ENCODE measurements around the gene DDRGK1.

The DDRGK1 gene

GRCh38 chr20:3221398-3222226 is 17.1 kb upstream of the DDRGK1 start:
- TF ChIP-seq TAF1 (IDR thresholded peaks at IDR 0.05; ENCODE audit: borderline replicate concordance, insufficient read depth, low read length) = no peak

GRCh38 chr20:3218307-3218988 is 14.0 kb upstream of the DDRGK1 start:
- TF ChIP-seq FOXP2 (optimal IDR thresholded peaks at IDR 0.05; ENCODE audit: borderline replicate concordance, extremely low read depth, extremely low read length, insufficient read depth) = peak; percentile 64
- no peak for TF ChIP-seq REST (IDR thresholded peaks at IDR 0.05; ENCODE audit: insufficient read depth in 1 of 2, low read depth in 2 of 2, low read length in 2 of 2)
- no peak for TF ChIP-seq SIN3A (IDR thresholded peaks at IDR 0.05; ENCODE audit: borderline replicate concordance, insufficient read depth, low read length)

- TF ChIP-seq REST (IDR thresholded peaks at IDR 0.05; ENCODE audit: insufficient read depth in 1 of 2, low read depth in 2 of 2, low read length in 2 of 2) (no peak), POLR2AphosphoS5 (IDR thresholded peaks at IDR 0.05; ENCODE audit: low read depth, low read length) (no peak), FOXP2 (optimal IDR thresholded peaks at IDR 0.05; ENCODE audit: borderline replicate concordance, extremely low read depth, extremely low read length, insufficient read depth) (no peak), TAF1 (IDR thresholded peaks at IDR 0.05; ENCODE audit: borderline replicate concordance, insufficient read depth, low read length) (no peak), SIN3A (IDR thresholded peaks at IDR 0.05; ENCODE audit: borderline replicate concordance, insufficient read depth, low read length) (no peak)
Observed at GRCh38 chr20:3213226-3213625, 8.7 kb upstream of the DDRGK1 start.

GRCh38 chr20:3210346-3210745 is 5.9 kb upstream of the DDRGK1 start:
- TF ChIP-seq TAF1 (IDR thresholded peaks at IDR 0.05; ENCODE audit: borderline replicate concordance, insufficient read depth, low read length) (no peak), REST (IDR thresholded peaks at IDR 0.05; ENCODE audit: insufficient read depth in 1 of 2, low read depth in 2 of 2, low read length in 2 of 2) (no peak), FOXP2 (optimal IDR thresholded peaks at IDR 0.05; ENCODE audit: borderline replicate concordance, extremely low read depth, extremely low read length, insufficient read depth) (no peak), SIN3A (IDR thresholded peaks at IDR 0.05; ENCODE audit: borderline replicate concordance, insufficient read depth, low read length) (no peak), POLR2AphosphoS5 (IDR thresholded peaks at IDR 0.05; ENCODE audit: low read depth, low read length) (no peak)

GRCh38 chr20:3209946-3210317 is 5.5 kb upstream of the DDRGK1 start:
- TF ChIP-seq SIN3A (IDR thresholded peaks at IDR 0.05; ENCODE audit: borderline replicate concordance, insufficient read depth, low read length) (no peak), TAF1 (IDR thresholded peaks at IDR 0.05; ENCODE audit: borderline replicate concordance, insufficient read depth, low read length) (no peak), FOXP2 (optimal IDR thresholded peaks at IDR 0.05; ENCODE audit: borderline replicate concordance, extremely low read depth, extremely low read length, insufficient read depth) (no peak), POLR2AphosphoS5 (IDR thresholded peaks at IDR 0.05; ENCODE audit: low read depth, low read length) (no peak), REST (IDR thresholded peaks at IDR 0.05; ENCODE audit: insufficient read depth in 1 of 2, low read depth in 2 of 2, low read length in 2 of 2) (no peak)

Data from PFSK-1 (cell line).